ENCODE measurements around the gene NDUFS5.
A peak's percentile ranks its signal among the peaks of the same experiment; 100 is the strongest.

The NDUFS5 gene

GRCh38 chr1:39080831-39081270 lies 54.7 kb downstream of the NDUFS5 start:
- POLR2A ChIA-PET, result interaction anchor here (1.1 kb wide), 1 partner anchor 9 kb away, joined by 3 read pairs; no protein-coding TSS in a partner anchor
- no peak overlapping the region for H3K4me3 ChIP-seq (ENCODE audit: low read depth, low read length)

DNA sequence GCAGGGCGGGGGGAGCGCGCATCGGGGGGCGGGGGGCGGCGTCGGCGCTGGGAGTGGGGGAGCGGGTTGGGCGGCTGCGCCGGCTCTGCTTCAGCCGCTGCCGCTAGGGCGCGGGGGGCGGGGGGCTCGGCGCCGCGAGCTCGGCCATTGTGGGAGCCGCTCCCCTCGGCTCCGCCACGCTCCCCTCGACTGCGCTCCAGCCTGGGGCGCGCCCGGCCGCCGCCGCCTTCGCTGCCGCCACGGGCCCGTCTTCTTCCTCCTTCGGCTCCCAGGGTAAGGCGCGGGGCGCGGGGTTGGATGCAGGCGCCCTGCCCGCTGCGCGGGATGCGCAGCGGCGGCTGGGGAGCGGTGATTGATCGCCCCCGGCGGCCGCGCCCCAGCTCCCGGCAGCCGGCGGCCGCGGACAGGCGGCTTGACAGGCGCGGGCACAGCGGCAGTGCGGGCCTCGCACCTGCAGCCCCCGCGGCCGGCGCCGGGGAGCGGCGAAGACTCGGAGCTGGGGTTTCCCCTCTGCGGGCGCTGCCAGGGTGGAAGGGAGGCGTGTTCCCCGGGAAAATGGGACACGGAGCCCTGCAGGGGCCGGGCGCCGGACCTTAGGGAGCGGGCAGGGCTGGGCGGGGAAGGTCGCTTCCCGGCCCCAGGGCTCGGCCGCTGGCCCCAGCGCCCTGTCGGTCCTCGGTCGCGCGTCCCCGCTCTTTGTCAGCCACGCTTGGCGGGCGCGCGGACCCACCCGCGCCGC lies 55.3 kb downstream of the NDUFS5 start:
- no peaks in the 10 kb centered on the region for H3K9me3 ChIP-seq (ENCODE audit: control insufficient read depth, insufficient read depth, low read depth, low read length)
- CTCF ChIA-PET, result interaction anchor here (0.7 to 1.6 kb wide), 2 partner anchors 10 to 231 kb away, joined by 3 read pairs; no protein-coding TSS in a partner anchor
- peak overlapping the region; percentile 32 for H3K4me3 ChIP-seq (ENCODE audit: low read depth, low read length)
- no peaks in the 10 kb centered on the region for H3K36me3 ChIP-seq (ENCODE audit: control insufficient read depth in 2 of 2, insufficient read depth in 1 of 2, low read length in 2 of 2)
- POLR2A ChIA-PET, result no interaction called here
- H3K4me1 ChIP-seq (ENCODE audit: control insufficient read depth, insufficient read depth, low read length), result no peaks in the 10 kb centered on the region; the same call in 1 of the 2 replicates
- H3K27ac ChIP-seq (ENCODE audit: extremely low read depth, low read depth, low read length), result no peak overlapping the region; the same call in 1 of the 2 replicates
- TF ChIP-seq ZNF202 (tag by site-specific recombination; IDR thresholded peaks at IDR 0.05; ENCODE audit: borderline replicate concordance), result no peak
- no peak for TF ChIP-seq ZNF23 (tag by site-specific recombination; IDR thresholded peaks at IDR 0.05; ENCODE audit: borderline replicate concordance)
- 0 out of 2 replicates have a peak, but pooled peaks have one; percentile 24 for TF ChIP-seq IKZF3 (tag by site-specific recombination; IDR thresholded peaks at IDR 0.05)
- TF ChIP-seq ZBTB26 (tag by site-specific recombination; optimal IDR thresholded peaks at IDR 0.05), result peak; percentile 49
- TF ChIP-seq ZNF626 (tag by site-specific recombination; IDR thresholded peaks at IDR 0.05), result no peak
- no peak for TF ChIP-seq SP3 (tag by site-specific recombination; IDR thresholded peaks at IDR 0.05)
- no peak for TF ChIP-seq ZFP41 (tag by site-specific recombination; IDR thresholded peaks at IDR 0.05; ENCODE audit: borderline replicate concordance)
- TF ChIP-seq ZNF514 (tag by site-specific recombination; IDR thresholded peaks at IDR 0.05), result no peak
- no peak for TF ChIP-seq ZNF600 (tag by site-specific recombination; IDR thresholded peaks at IDR 0.05)
- no peak for TF ChIP-seq OVOL3 (tag by site-specific recombination; IDR thresholded peaks at IDR 0.05)
- TF ChIP-seq YY2 (tag by site-specific recombination; IDR thresholded peaks at IDR 0.05), result no peak
- TF ChIP-seq, protein P1, sequence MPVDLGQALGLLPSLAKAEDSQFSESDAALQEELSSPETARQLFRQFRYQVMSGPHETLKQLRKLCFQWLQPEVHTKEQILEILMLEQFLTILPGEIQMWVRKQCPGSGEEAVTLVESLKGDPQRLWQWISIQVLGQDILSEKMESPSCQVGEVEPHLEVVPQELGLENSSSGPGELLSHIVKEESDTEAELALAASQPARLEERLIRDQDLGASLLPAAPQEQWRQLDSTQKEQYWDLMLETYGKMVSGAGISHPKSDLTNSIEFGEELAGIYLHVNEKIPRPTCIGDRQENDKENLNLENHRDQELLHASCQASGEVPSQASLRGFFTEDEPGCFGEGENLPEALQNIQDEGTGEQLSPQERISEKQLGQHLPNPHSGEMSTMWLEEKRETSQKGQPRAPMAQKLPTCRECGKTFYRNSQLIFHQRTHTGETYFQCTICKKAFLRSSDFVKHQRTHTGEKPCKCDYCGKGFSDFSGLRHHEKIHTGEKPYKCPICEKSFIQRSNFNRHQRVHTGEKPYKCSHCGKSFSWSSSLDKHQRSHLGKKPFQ (tag by site-specific recombination; IDR thresholded peaks at IDR 0.05), result no peak
- TF ChIP-seq ZNF341 (tag by site-specific recombination; IDR thresholded peaks at IDR 0.05; ENCODE audit: low read depth), result no peak
- TF ChIP-seq ZBTB8A (tag by site-specific recombination; IDR thresholded peaks at IDR 0.05), result 0 out of 2 replicates have a peak, but pooled peaks have one; percentile 33
- no peak for TF ChIP-seq ZSCAN4 (tag by site-specific recombination; IDR thresholded peaks at IDR 0.05)

More at GRCh38 chr1:39080831-39081270, 54.7 kb downstream of the NDUFS5 start:
- CTCF ChIA-PET, result interaction anchor here (0.6 to 1.6 kb wide), 2 partner anchors 10 to 652 kb away, joined by 3 read pairs; no protein-coding TSS in a partner anchor
- Histone ChIP-seq H3K9me3 (ENCODE audit: control insufficient read depth, insufficient read depth, low read depth, low read length) (no peaks in the 10 kb centered on the region), H3K27ac (ENCODE audit: extremely low read depth, low read depth, low read length) (no peak overlapping the region), H3K36me3 (ENCODE audit: control insufficient read depth in 2 of 2, insufficient read depth in 1 of 2, low read length in 2 of 2) (no peaks in the 10 kb centered on the region), H3K4me1 (ENCODE audit: control insufficient read depth, insufficient read depth, low read length) (no peaks in the 10 kb centered on the region; the same call in 1 of the 2 replicates)
- TF ChIP-seq ZNF155 (tag by site-specific recombination; IDR thresholded peaks at IDR 0.05) (no peak), KLF9 (tag by site-specific recombination; IDR thresholded peaks at IDR 0.05; ENCODE audit: low read depth) (peak; percentile 58), ZSCAN16 (tag by site-specific recombination; IDR thresholded peaks at IDR 0.05) (no peak), GLIS2 (tag by site-specific recombination; IDR thresholded peaks at IDR 0.05) (peak; percentile 78), SP7 (tag by site-specific recombination; IDR thresholded peaks at IDR 0.05) (no peak), KLF1 (tag by site-specific recombination; IDR thresholded peaks at IDR 0.05) (peak; percentile 57; the same call in 1 of the 2 replicates), ZNF335 (tag by site-specific recombination; conservative IDR thresholded peaks at IDR 0.05) (0 out of 2 replicates have a peak, but pooled peaks have one; percentile 35), ZNF449 (tag by site-specific recombination; IDR thresholded peaks at IDR 0.05) (no peak), SP3 (tag by site-specific recombination; IDR thresholded peaks at IDR 0.05) (peak; percentile 85), ZNF501 (tag by site-specific recombination; IDR thresholded peaks at IDR 0.05) (no peak), SP2 (tag by site-specific recombination; IDR thresholded peaks at IDR 0.05) (peak; percentile 60), ZFHX2 (tag by site-specific recombination; conservative IDR thresholded peaks at IDR 0.05) (peak; percentile 75), ZBTB48 (tag by site-specific recombination; IDR thresholded peaks at IDR 0.05) (peak; percentile 20; the same call in 1 of the 2 replicates), ZBTB26 (tag by site-specific recombination; optimal IDR thresholded peaks at IDR 0.05) (peak; percentile 4), EGR2 (tag by site-specific recombination; IDR thresholded peaks at IDR 0.05; ENCODE audit: low read depth) (peak; percentile 76), ZNF354C (tag by site-specific recombination; IDR thresholded peaks at IDR 0.05; ENCODE audit: borderline replicate concordance, low read depth) (no peak)
